Stimulated activated naive B cell treated with anti-CD40 and anti-IgM and Interleukin-4, amounts not matched to agents 10 μg/mL and 1 μg/mL and 100 μg/mL, for 72 hours (primary cell): Measurements from ENCODE around the gene CTPS1.
A peak's percentile ranks its signal among the peaks of the same experiment; 100 is the strongest.

Source experiments
- ATAC-seq, 2 donors: fragments of 150-1000 bp; cut with Tn5 transposase; replicated peaks; 2 replicates each; pipeline ENCODE4 v1.10.0; 2021; ENCODE audit warnings: moderate library complexity in 1 of 2
- DNase-seq: peaks from one replicate; pipeline ENCODE4 v3.0.0; 2021
- H3K27ac Mint-ChIP-seq: one replicate; pipeline ENCODE4 v1.8.0; 2022; ENCODE audit warnings: mild to moderate bottlenecking, mixed read lengths
- H3K27me3 Mint-ChIP-seq, 2 donors: one replicate each; pipeline ENCODE4 v1.8.0; 2022; ENCODE audit warnings: mixed read lengths in 2 of 2
- H3K36me3 Mint-ChIP-seq, 2 donors: one replicate each; pipeline ENCODE4 v1.8.0; 2022; ENCODE audit warnings: mixed read lengths in 2 of 2, mild to moderate bottlenecking in 1 of 2
- H3K4me1 Mint-ChIP-seq, 2 donors: one replicate each; pipeline ENCODE4 v1.8.0; 2022; ENCODE audit warnings: mixed read lengths in 2 of 2, mild to moderate bottlenecking in 1 of 2
- H3K4me3 Mint-ChIP-seq, 2 donors: one replicate each; pipeline ENCODE4 v1.8.0; 2022; ENCODE audit warnings: mild to moderate bottlenecking in 2 of 2, mixed read lengths in 2 of 2, moderate library complexity in 1 of 2
- H3K9me3 Mint-ChIP-seq, 2 donors: one replicate each; pipeline ENCODE4 v1.8.0; 2022; ENCODE audit warnings: mixed read lengths in 2 of 2, mild to moderate bottlenecking in 1 of 2

Gene CTPS1

DNA sequence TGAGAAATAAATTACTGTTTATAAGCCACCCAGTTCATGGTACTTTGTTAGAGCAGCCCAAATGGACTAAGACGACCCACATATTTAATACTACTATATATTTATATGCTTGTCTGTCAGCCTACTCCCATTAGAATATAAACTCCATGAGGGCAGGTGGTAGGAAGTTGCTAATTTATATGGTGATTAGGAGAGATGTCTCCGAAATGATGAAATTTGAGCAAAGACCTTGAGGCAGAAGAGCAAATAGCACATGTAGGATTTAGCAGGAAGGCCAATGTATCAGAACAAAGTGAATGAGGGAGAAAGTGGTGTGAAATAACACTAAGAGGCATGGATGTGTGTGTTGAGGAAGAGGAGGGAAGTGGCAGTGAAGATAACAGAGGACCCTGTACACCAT, 52.7 kb downstream of the CTPS1 start:
- peaks cover 0 to 2% of the 10 kb centered on the region in 2 donors for H3K9me3 Mint-ChIP-seq
- H3K36me3 Mint-ChIP-seq = peaks cover 34 to 45% of the 10 kb centered on the region in 2 donors
- DNase-seq (no peak), ATAC-seq (no peak)
- peaks cover 0 to 2% of the 10 kb centered on the region in 2 donors for H3K4me1 Mint-ChIP-seq
- no peak overlapping the region for H3K4me3 Mint-ChIP-seq
- H3K27ac Mint-ChIP-seq = no peak overlapping the region
- no peaks in the 10 kb centered on the region for H3K27me3 Mint-ChIP-seq

DNA sequence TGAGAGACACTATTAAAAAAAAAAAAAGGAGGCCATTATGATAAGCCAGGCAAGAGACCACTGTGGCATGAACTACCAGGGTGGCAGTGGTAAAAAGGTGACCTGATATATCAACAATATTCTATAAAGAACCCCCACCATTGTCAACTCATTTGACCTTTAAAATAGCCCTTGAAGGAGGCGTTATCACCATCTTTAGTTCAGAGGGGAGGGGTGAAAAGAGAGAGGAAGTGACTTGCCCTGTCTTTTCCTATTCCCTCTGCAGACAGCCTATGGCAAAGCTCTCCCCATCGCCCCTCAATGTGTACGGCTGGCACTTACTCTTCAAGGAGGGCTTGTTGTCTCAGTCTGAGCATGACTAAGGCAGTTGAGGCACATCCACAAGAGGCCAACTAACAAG, 53.8 kb downstream of the CTPS1 start:
- Mint-ChIP-seq H3K27ac (no peak overlapping the region), H3K36me3 (peaks cover 26 to 37% of the 10 kb centered on the region in 2 donors)
- ATAC-seq = no peak

DNA sequence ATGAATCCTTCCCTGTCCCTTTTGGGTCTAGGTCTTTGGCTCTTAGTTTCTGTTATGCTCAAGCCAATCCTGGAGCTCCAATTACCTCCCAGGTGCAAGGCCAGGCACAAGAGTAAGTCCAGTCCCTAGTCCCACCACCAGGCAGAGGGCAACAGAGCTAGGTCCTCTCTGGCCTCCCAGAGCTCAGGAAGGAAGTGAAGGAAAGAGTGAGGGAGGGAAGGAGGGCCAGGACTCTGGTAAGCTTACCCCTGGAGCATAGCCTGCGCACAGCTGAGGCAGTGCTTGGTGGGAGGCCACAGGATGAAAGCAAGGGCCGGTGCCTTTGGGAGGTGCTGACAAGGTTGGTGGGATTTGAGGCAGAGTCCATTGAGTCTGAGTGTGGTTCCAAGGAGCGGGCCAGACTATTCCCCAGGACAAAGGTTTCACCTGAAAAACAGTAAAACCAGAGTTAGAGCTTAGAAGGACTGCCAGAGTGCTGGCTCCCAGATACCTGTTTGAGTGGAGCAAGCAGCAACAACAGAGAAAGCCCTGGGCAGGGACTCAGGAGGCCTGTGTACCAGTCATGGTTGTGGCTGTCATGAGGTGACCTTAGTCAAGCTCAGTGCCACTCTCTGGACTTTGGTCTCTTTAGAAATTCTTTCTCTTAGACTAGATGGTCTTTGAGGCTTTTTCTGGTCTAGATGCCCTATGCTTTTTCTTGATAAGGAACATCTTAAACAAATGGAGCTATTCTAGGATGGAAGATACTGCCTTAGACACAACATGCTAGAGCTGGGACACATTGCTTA, 57.8 kb downstream of the CTPS1 start:
- no peaks in the 10 kb centered on the region for H3K9me3 Mint-ChIP-seq
- H3K36me3 Mint-ChIP-seq = peaks cover 14 to 23% of the 10 kb centered on the region in 2 donors
- H3K27me3 Mint-ChIP-seq = no peaks in the 10 kb centered on the region
- no peaks in the 10 kb centered on the region for H3K4me1 Mint-ChIP-seq
- no peak overlapping the region for H3K4me3 Mint-ChIP-seq
- ATAC-seq (no peak), DNase-seq (no peak)
- H3K27ac Mint-ChIP-seq = no peak overlapping the region

More for the DNA sequence above, 53.8 kb downstream of the CTPS1 start:
- Mint-ChIP-seq H3K27me3 (no peaks in the 10 kb centered on the region), H3K9me3 (peaks cover 0 to 2% of the 10 kb centered on the region in 2 donors), H3K4me3 (no peak overlapping the region), H3K4me1 (peaks cover 0 to 2% of the 10 kb centered on the region in 2 donors)
- no peak for DNase-seq

DNA sequence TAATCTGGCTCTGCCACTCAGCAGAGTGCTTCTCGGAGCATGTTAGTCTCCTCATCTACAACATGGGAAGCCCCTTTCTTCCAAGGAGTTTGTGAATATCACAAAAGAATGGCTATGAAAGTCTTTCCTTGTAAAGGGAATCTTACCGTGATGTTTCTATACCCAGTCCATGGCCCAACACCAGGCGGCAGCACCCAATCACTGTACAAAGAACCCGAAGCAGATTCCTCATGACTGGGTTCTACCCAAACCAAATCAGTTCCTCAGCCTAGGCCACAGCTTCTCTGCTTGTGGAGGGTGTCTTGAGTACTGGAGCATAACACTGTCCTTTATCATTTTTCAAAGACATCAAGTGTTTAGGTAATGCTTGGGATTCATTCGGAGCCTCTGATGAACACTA, 58.6 kb downstream of the CTPS1 start:
- ATAC-seq (no peak), DNase-seq (no peak)
- no peak overlapping the region for H3K27ac Mint-ChIP-seq
- no peak overlapping the region for H3K4me3 Mint-ChIP-seq
- H3K4me1 Mint-ChIP-seq = no peaks in the 10 kb centered on the region
- H3K36me3 Mint-ChIP-seq = peaks cover 13 to 25% of the 10 kb centered on the region in 2 donors
- no peaks in the 10 kb centered on the region for H3K27me3 Mint-ChIP-seq
- no peaks in the 10 kb centered on the region for H3K9me3 Mint-ChIP-seq

DNA sequence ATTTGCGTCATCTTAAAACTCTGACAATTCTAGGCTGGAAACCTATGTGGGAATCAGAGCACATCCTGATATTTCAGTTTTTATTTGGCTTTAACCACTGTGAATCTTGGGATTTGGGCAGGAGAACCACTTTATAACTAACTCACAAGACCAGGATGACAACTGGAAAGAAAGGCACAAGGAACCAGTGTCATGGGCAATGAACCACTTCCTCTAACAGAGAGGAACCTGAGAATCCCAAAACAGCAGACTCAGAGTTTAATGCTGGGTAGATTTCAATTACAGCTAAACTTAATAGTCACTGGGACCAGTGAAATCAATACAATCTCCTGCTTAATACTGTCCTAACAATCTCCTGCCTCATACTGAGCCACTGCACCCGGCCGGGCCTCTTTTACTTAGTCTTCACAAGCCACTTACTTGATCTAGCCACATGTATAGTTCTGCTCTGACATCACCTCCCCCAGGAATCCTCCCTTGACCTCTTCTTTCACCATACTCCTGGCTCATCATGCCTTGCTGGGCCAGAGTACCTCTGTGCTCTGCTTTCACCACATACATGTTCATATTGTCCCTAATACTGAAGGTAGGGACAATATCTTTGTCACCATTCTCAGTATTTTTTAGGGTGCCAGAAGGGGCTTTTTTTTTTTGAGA, 62.2 kb downstream of the CTPS1 start:
- Mint-ChIP-seq H3K27ac (no peak overlapping the region), H3K36me3 (peaks cover 22 to 35% of the 10 kb centered on the region in 2 donors), H3K27me3 (no peaks in the 10 kb centered on the region), H3K9me3 (no peaks in the 10 kb centered on the region), H3K4me3 (no peak overlapping the region), H3K4me1 (no peaks in the 10 kb centered on the region)
- DNase-seq (no peak), ATAC-seq (no peak)

DNA sequence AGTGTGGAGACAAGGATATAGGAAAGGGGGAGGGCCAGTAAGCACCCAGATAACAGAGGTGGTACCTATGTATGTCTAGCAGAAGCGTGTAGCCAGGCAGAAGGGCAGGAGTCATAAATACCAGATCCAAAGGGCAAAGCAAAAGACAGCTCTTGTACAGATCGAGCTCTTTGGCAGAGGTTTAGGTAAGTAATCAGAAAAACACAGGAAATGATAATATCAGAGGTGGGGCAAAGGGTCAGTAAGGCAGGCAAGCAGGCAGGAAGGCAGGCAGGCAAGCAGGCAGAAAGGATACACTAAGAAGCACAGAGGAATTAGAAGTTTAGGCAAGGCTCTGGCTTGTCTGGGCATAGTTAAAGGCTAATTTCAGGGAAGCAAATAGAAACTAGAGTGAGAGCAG, 64.7 kb downstream of the CTPS1 start:
- ATAC-seq = no peak
- Mint-ChIP-seq H3K36me3 (peaks cover 34 to 50% of the 10 kb centered on the region in 2 donors), H3K4me1 (no peaks in the 10 kb centered on the region)

GRCh38 chr1:41045740-41046139, 66.2 kb downstream of the CTPS1 start:
- Mint-ChIP-seq H3K27me3 (no peaks in the 10 kb centered on the region), H3K4me1 (peaks cover 6 to 7% of the 10 kb centered on the region in 2 donors), H3K36me3 (peaks cover 37 to 56% of the 10 kb centered on the region in 2 donors), H3K9me3 (no peaks in the 10 kb centered on the region), H3K4me3 (no peak overlapping the region), H3K27ac (no peak overlapping the region)
- ATAC-seq = no peak
- no peak for DNase-seq

More for the DNA sequence above, 64.7 kb downstream of the CTPS1 start:
- H3K9me3 Mint-ChIP-seq = no peaks in the 10 kb centered on the region
- DNase-seq = no peak
- H3K27me3 Mint-ChIP-seq = no peaks in the 10 kb centered on the region
- no peak overlapping the region for H3K27ac Mint-ChIP-seq
- no peak overlapping the region for H3K4me3 Mint-ChIP-seq

DNA sequence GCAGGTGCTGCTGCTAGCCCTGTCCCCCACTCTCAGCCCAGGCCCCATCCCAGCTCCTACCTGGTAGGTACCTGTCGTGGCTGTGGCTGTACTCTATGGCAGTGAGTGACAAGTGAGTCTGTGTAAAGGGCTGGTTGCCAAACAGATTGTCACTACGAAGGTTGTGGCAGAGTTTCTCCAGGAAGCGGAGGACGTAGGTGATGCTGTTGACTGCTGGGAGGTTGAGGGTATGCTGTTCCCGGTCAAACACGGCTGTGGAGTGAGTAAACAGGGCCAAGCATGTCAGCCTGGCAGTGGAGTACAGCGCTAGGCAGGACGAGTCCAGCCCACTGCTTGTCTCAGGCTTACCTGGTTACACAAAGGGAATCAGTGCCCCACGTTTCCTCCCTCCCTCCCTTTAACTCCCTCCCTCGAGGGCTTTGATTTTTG, 66.9 kb downstream of the CTPS1 start:
- Mint-ChIP-seq H3K36me3 (peaks cover 38 to 58% of the 10 kb centered on the region in 2 donors), H3K27ac (no peak overlapping the region), H3K4me1 (peaks cover 8 to 10% of the 10 kb centered on the region in 2 donors), H3K27me3 (no peaks in the 10 kb centered on the region), H3K4me3 (no peak overlapping the region), H3K9me3 (no peaks in the 10 kb centered on the region)
- DNase-seq (no peak), ATAC-seq (no peak)

- Mint-ChIP-seq H3K27ac (no peak overlapping the region), H3K27me3 (no peaks in the 10 kb centered on the region), H3K4me1 (peaks cover 9 to 16% of the 10 kb centered on the region in 2 donors), H3K4me3 (no peak overlapping the region), H3K9me3 (no peaks in the 10 kb centered on the region), H3K36me3 (peaks cover 38 to 60% of the 10 kb centered on the region in 2 donors)
- no peak for ATAC-seq
- DNase-seq = no peak
Observed at GRCh38 chr1:41048540-41048939, 69.0 kb downstream of the CTPS1 start.

DNA sequence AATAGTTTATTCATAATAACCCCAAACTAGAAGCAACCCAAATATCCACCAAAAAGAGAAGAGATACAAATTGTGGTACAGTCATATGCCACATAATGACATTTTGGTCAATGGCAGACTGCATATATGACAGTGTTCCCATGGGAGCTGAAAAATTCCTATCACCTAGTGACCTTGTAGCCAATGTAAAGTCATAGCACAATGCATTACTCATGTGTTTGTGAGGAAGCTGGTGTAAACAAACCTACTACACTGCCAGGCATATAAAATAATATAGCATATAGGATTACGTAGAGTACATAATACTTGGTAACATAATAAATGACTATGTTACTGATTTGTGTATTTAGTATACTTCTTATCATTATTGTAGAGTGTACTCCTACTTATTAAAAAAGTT, 71.5 kb downstream of the CTPS1 start:
- Mint-ChIP-seq H3K4me3 (no peak overlapping the region), H3K9me3 (no peaks in the 10 kb centered on the region), H3K36me3 (peaks cover 41 to 60% of the 10 kb centered on the region in 2 donors), H3K27ac (no peak overlapping the region), H3K27me3 (no peaks in the 10 kb centered on the region), H3K4me1 (peaks cover 9 to 17% of the 10 kb centered on the region in 2 donors)
- ATAC-seq (peak; percentile 71 to 84), DNase-seq (no peak)

DNA sequence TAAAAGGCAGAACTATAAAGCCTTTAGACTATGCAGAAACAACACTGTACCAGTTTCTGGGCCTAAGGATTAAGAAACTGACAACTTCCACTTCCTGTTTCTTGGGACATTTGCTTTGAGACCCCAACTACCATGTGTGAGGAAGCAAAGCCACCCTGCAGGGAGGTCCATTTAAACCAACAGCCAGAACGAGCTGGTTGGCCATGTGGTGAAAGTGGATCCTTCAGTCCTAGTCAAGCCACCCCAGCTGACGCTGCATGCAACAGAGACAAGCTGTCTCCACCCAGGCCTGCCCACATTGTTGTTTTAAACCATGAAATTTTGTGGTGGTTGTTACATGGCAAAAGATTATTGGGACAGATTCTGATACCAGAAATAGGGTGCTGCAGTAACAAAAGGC, 73.8 kb downstream of the CTPS1 start:
- no peaks in the 10 kb centered on the region for H3K27me3 Mint-ChIP-seq
- no peak overlapping the region for H3K4me3 Mint-ChIP-seq
- no peak for DNase-seq
- peaks cover 30 to 49% of the 10 kb centered on the region in 2 donors for H3K36me3 Mint-ChIP-seq
- H3K9me3 Mint-ChIP-seq = no peaks in the 10 kb centered on the region
- no peak overlapping the region for H3K27ac Mint-ChIP-seq
- peak; percentile 45 to 55 for ATAC-seq
- peaks cover 9 to 17% of the 10 kb centered on the region in 2 donors for H3K4me1 Mint-ChIP-seq

- H3K9me3 Mint-ChIP-seq = peaks cover 0 to 2% of the 10 kb centered on the region in 2 donors
- H3K4me1 Mint-ChIP-seq = peaks cover 2 to 8% of the 10 kb centered on the region in 2 donors
- no peak overlapping the region for H3K4me3 Mint-ChIP-seq
- ATAC-seq (no peak), DNase-seq (no peak)
- H3K27ac Mint-ChIP-seq = no peak overlapping the region
- peaks cover 46 to 62% of the 10 kb centered on the region in 2 donors for H3K36me3 Mint-ChIP-seq
- H3K27me3 Mint-ChIP-seq = no peaks in the 10 kb centered on the region
Observed at GRCh38 chr1:41056907-41057306, 77.4 kb downstream of the CTPS1 start.
